GM12891 (cell line): Measurements from ENCODE around the gene ZNF532.
A peak's percentile ranks its signal among the peaks of the same experiment; 100 is the strongest.

Experiments
- DNase-seq: peaks from one replicate; pipeline ENCODE4 v3.0.0; 2011; ENCODE audit warnings: low spot score; ENCODE audit not compliant: insufficient read length
- FAIRE-seq: peaks from 2 replicates; lab custom pipeline; 2011; peaks lifted over from hg19 to GRCh38; lab: Jason Lieb, UNC
- PAX5 ChIP-seq: IDR thresholded peaks from 2 replicates; pipeline ENCODE4 v1.6.1; 2011; ENCODE audit warnings: low read length, moderate library complexity, mild to moderate bottlenecking; ENCODE audit not compliant: insufficient read depth, severe bottlenecking
- POLR2A ChIP-seq: IDR thresholded peaks from 2 replicates; pipeline ENCODE4 v1.6.1; 2011; ENCODE audit warnings: low read depth, low read length, control low read depth
- POLR2AphosphoS5 ChIP-seq: IDR thresholded peaks from 2 replicates; pipeline ENCODE4 v1.6.1; 2011; ENCODE audit warnings: low read depth, low read length, control low read depth
- POU2F2 ChIP-seq: IDR thresholded peaks from 2 replicates; pipeline ENCODE4 v1.6.1; 2011; ENCODE audit warnings: low read depth, mild to moderate bottlenecking, control low read depth, low read length, moderate library complexity
- SPI1 ChIP-seq: IDR thresholded peaks from 2 replicates; pipeline ENCODE4 v1.6.1; 2011; ENCODE audit warnings: low read depth, low read length, control low read depth
- TAF1 ChIP-seq: IDR thresholded peaks from 2 replicates; pipeline ENCODE4 v1.6.1; 2011; ENCODE audit warnings: low read depth, low read length, control low read depth

The ZNF532 gene

GRCh38 chr18:58884680-58885079, 20.0 kb downstream of the ZNF532 start:
- DNase-seq (no peak), FAIRE-seq (no peak)
- TF ChIP-seq SPI1 (no peak), PAX5 (no peak), POLR2AphosphoS5 (no peak), POLR2A (no peak), TAF1 (no peak), POU2F2 (no peak)

- no peak for DNase-seq
- TF ChIP-seq PAX5 (no peak), POLR2AphosphoS5 (no peak), POLR2A (no peak), POU2F2 (no peak), SPI1 (no peak)
- FAIRE-seq: no peak
Observed at GRCh38 chr18:58886431-58886830, 21.8 kb downstream of the ZNF532 start.

GRCh38 chr18:58886864-58887612, 22.4 kb downstream of the ZNF532 start:
- DNase-seq (no peak), FAIRE-seq (no peak)
- no peak for TF ChIP-seq POLR2A
- no peak for TF ChIP-seq POLR2AphosphoS5
- TF ChIP-seq POU2F2: no peak
- no peak for TF ChIP-seq SPI1
- TF ChIP-seq PAX5: no peak
- TF ChIP-seq TAF1: no peak

GRCh38 chr18:58887613-58887963, 22.9 kb downstream of the ZNF532 start:
- TF ChIP-seq PAX5: no peak
- peak; percentile 55 for TF ChIP-seq SPI1
- peak; percentile 97 for FAIRE-seq
- DNase-seq: no peak

GRCh38 chr18:58891776-58892175, 27.1 kb downstream of the ZNF532 start:
- peak; percentile 69 for FAIRE-seq
- DNase-seq: no peak

GRCh38 chr18:58892488-58892887, 27.8 kb downstream of the ZNF532 start:
- DNase-seq (no peak), FAIRE-seq (no peak)
- no peak for TF ChIP-seq POU2F2
- TF ChIP-seq PAX5: no peak
- TF ChIP-seq SPI1: no peak
- TF ChIP-seq TAF1: no peak
- TF ChIP-seq POLR2A: no peak
- TF ChIP-seq POLR2AphosphoS5: no peak

More at GRCh38 chr18:58891776-58892175, 27.1 kb downstream of the ZNF532 start:
- TF ChIP-seq POU2F2: no peak
- TF ChIP-seq TAF1: no peak
- TF ChIP-seq POLR2AphosphoS5: no peak
- TF ChIP-seq POLR2A: no peak
- no peak for TF ChIP-seq PAX5
- no peak for TF ChIP-seq SPI1

GRCh38 chr18:58893388-58894099, 28.9 kb downstream of the ZNF532 start:
- DNase-seq (no peak), FAIRE-seq (no peak)
- TF ChIP-seq PAX5: no peak
- no peak for TF ChIP-seq POU2F2
- no peak for TF ChIP-seq POLR2A
- TF ChIP-seq SPI1: no peak
- TF ChIP-seq TAF1: no peak
- TF ChIP-seq POLR2AphosphoS5: no peak

- no peak for TF ChIP-seq SPI1
- TF ChIP-seq TAF1: no peak
- TF ChIP-seq POLR2A: no peak
- TF ChIP-seq POLR2AphosphoS5: no peak
- no peak for TF ChIP-seq PAX5
- no peak for TF ChIP-seq POU2F2
- FAIRE-seq: no peak
- no peak for DNase-seq
Observed at GRCh38 chr18:58894930-58895329, 30.3 kb downstream of the ZNF532 start.

GRCh38 chr18:58895385-58895784, 30.7 kb downstream of the ZNF532 start:
- TF ChIP-seq POLR2A (no peak), TAF1 (no peak), POLR2AphosphoS5 (no peak), POU2F2 (no peak), SPI1 (no peak), PAX5 (no peak)
- DNase-seq: no peak
- FAIRE-seq: peak; percentile 31
